ENCODE results near the gene KCNMA1. TPM values are rescaled to one million over a fixed set of nuclear protein-coding genes. Genes with fewer than 3 reads are reported as not detected.

The KCNMA1 gene
- total and polyA plus RNA-seq, 3 donors from 2014 or later: 13.6 to 36.1 (median 24.7) TPM

DNA sequence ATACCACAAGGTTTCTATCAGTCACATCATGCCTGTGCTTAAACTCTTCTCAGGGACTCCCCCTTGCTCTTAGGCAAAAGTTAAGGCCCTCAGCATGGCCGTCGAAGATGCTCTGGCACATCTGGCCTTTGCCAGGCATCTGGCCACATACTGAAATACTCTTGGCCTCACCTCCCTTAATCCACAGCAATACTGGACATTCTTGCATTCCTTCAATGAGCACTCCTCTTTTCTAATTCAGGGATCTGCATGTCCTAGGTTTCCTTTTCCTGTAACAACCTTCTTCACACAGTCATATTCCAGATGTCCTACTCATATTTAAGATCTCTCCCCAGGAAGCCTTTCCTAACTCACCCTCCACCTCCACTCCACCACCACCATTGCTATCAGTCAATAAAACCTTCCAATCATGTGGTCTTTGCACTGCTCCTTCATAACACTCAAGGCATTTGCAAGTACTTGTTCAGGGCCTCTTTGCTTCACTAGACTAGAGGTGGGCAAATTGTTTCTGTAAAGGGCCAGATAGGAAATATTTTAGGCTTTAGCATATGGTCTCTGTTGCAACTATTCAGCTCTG, 216.6 kb downstream of the KCNMA1 start:
- Histone ChIP-seq H3K27me3 (no peaks in the 10 kb centered on the region), H3K27ac (no peak overlapping the region), H3K36me3 (ENCODE audit: low read depth, missing control alignments) (no peaks in the 10 kb centered on the region), H3K4me3 (no peak overlapping the region), H3K9me3 (no peaks in the 10 kb centered on the region), H3K4me1 (peaks cover 8% of the 10 kb centered on the region)
- intact Hi-C loops (cut with DNase I; ENCODE audit: low total_unique reads): no loop called here
- DNase-seq: no peak
- 74 to 76% methylated on average over 2 of the region's 2 CpGs for WGBS, 2 donors
- TF ChIP-seq, protein P1, sequence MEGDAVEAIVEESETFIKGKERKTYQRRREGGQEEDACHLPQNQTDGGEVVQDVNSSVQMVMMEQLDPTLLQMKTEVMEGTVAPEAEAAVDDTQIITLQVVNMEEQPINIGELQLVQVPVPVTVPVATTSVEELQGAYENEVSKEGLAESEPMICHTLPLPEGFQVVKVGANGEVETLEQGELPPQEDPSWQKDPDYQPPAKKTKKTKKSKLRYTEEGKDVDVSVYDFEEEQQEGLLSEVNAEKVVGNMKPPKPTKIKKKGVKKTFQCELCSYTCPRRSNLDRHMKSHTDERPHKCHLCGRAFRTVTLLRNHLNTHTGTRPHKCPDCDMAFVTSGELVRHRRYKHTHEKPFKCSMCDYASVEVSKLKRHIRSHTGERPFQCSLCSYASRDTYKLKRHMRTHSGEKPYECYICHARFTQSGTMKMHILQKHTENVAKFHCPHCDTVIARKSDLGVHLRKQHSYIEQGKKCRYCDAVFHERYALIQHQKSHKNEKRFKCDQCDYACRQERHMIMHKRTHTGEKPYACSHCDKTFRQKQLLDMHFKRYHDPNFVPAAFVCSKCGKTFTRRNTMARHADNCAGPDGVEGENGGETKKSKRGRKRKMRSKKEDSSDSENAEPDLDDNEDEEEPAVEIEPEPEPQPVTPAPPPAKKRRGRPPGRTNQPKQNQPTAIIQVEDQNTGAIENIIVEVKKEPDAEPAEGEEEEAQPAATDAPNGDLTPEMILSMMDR (IDR thresholded peaks at IDR 0.05): no peak
- TF ChIP-seq POLR2A (IDR thresholded peaks at IDR 0.05): no peak

DNA sequence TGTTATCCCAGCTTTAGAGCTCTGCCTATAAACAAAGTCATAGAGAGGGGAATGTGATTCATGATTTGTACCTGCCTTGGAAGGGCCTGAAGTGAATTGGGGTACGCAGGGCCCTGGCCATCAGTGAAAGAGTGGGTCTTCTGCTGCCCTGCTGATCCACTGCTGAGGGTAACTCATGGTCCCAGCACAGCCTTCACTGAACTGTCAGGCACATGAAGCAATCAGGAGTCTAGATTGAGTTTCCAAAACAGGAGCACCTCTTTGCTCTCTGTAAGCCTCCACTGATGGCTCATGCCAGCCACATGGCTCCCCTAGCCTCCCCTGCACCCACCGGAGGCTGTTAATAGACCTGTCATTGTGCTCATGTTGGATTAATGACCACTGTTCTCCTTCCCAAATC, 217.6 kb downstream of the KCNMA1 start:
- H3K27me3 ChIP-seq: no peaks in the 10 kb centered on the region
- 90 to 95% methylated on average over 2 of the region's 2 CpGs for WGBS, 2 donors
- H3K36me3 ChIP-seq (ENCODE audit: low read depth, missing control alignments): no peaks in the 10 kb centered on the region
- TF ChIP-seq, protein P1 (IDR thresholded peaks at IDR 0.05): no peak
- no peak for TF ChIP-seq POLR2A (IDR thresholded peaks at IDR 0.05)
- H3K4me1 ChIP-seq: peaks cover 8% of the 10 kb centered on the region
- intact Hi-C loops (cut with DNase I; ENCODE audit: low total_unique reads): no loop called here
- H3K27ac ChIP-seq: no peak overlapping the region
- no peak overlapping the region for H3K4me3 ChIP-seq
- DNase-seq: no peak
- H3K9me3 ChIP-seq: no peaks in the 10 kb centered on the region

DNA sequence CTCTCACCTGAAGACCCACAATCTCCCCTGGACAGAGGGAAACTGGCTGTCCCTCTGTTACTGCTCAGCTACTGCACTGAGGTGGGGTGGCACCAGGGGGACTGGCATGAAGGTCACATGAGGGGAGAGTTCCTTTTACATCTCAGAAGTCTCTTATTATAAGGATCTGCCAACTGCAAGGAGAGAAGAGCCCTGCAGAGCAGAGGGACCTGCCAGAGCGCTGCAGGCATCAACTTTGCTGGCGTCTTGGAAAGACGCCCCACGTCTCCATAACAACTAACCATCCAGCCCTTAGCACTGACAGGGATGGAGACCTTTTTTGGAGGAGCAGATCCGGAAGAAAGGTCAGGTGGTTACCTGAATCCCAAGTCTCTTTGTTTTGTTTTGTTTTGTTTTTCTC, 218.6 kb downstream of the KCNMA1 start:
- no peak for DNase-seq
- Histone ChIP-seq H3K36me3 (ENCODE audit: low read depth, missing control alignments) (no peaks in the 10 kb centered on the region), H3K9me3 (no peaks in the 10 kb centered on the region), H3K4me3 (no peak overlapping the region), H3K27me3 (no peaks in the 10 kb centered on the region), H3K4me1 (peaks cover 8% of the 10 kb centered on the region), H3K27ac (no peak overlapping the region)
- intact Hi-C loops (cut with DNase I; ENCODE audit: low total_unique reads): no loop called here
- 95 to 96% methylated on average over 5 of the region's 5 CpGs for WGBS, 2 donors
- TF ChIP-seq POLR2A (IDR thresholded peaks at IDR 0.05): no peak
- TF ChIP-seq, protein P1 (IDR thresholded peaks at IDR 0.05): no peak

DNA sequence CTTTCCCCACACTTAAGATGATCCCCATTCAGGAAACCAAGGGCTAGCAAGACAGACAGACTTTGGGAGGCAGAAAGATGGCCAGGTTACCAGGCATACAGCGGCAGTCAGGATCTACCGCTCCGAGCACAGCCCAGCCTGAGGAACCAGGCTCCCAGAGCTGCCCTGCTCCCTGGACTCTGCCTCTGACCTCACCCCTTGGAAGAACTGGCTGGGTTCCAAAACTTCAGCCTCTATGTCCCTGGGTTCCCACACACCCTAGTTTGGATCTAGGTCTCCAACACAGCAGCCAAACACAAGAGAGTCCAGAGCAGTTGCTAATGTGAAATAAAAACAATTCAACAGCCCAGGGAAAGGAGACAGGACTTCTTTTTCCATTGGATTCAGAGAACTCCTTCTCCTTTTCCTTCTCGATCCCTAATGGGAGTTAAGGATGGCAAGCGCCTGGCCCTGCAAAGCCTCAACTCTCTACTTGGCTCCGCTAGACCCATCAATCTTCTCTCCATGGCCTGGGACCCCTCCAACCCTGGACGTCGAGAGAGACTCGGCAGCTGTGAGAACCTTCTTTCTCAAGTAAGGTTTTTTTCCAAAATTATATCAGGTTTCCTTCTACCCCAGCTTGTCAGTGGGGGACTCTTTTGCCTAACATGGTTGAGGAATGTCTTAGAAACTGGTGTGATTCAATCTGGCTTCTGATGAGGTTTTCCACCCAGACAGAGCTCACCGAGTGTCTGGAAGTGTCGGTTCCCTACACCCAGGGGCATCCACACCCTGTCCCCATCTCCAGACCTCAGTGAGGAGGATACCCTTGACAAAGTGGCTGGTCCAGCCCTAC, 219.6 kb downstream of the KCNMA1 start:
- WGBS, 2 donors: 81 to 86% methylated on average over 10 to 11 of the region's 11 CpGs
- H3K4me3 ChIP-seq: no peak overlapping the region
- H3K4me1 ChIP-seq: peaks cover 3% of the 10 kb centered on the region
- DNase-seq: no peak
- H3K36me3 ChIP-seq (ENCODE audit: low read depth, missing control alignments): no peaks in the 10 kb centered on the region
- H3K9me3 ChIP-seq: no peaks in the 10 kb centered on the region
- TF ChIP-seq, protein P1 (IDR thresholded peaks at IDR 0.05): no peak
- TF ChIP-seq POLR2A (IDR thresholded peaks at IDR 0.05): no peak
- H3K27ac ChIP-seq: no peak overlapping the region
- intact Hi-C loops (cut with DNase I; ENCODE audit: low total_unique reads): no loop called here
- no peaks in the 10 kb centered on the region for H3K27me3 ChIP-seq
